CD8-positive, alpha-beta memory T cell (primary cell): ENCODE data around the gene MTM1. TPM values are rescaled to one million over a fixed set of nuclear protein-coding genes. Genes with fewer than 3 reads are reported as not detected.

Experiments used
- CTCF ChIA-PET: fragments of 350-600 bp; sonication (Branson Sonifier 250); formaldehyde crosslinking; loops from one replicate; lab custom pipeline; 2021; ENCODE audit warnings: antibody characterized with exemption; lab: Charles Lee
- POLR2A ChIA-PET: fragments of 350-600 bp; sonication (Branson Sonifier 250); formaldehyde crosslinking; loops from one replicate; lab custom pipeline; 2021; ENCODE audit warnings: antibody characterized with exemption; lab: Charles Lee
- DNase-seq, 5 donors: peaks; one replicate each; pipeline versions ENCODE4 v3.0.0 to v3.0.0-alpha.2; 2020 to 2022; ENCODE audit warnings: mixed read lengths in 1 of 5
- H3K27ac ChIP-seq: one replicate; pipeline ENCODE4 v1.7.0; 2013; ENCODE audit warnings: low read depth, mild to moderate bottlenecking, low read length, moderate library complexity
- H3K27me3 ChIP-seq: 2 replicates; pipeline ENCODE4 v1.7.0; 2013; ENCODE audit warnings: low read length, mild to moderate bottlenecking; ENCODE audit not compliant: insufficient read depth, poor library complexity, severe bottlenecking
- H3K36me3 ChIP-seq: 2 replicates; pipeline ENCODE4 v1.7.0; 2013; ENCODE audit warnings: mild to moderate bottlenecking, low read length, moderate library complexity; ENCODE audit not compliant: insufficient read depth
- H3K4me1 ChIP-seq: 2 replicates; pipeline ENCODE4 v1.7.0; 2013; ENCODE audit warnings: mild to moderate bottlenecking, low read length, moderate library complexity; ENCODE audit not compliant: insufficient read depth
- H3K4me3 ChIP-seq: 2 replicates; pipeline ENCODE4 v1.7.0; 2013; ENCODE audit warnings: mild to moderate bottlenecking, low read length
- H3K9me3 ChIP-seq: 2 replicates; pipeline ENCODE4 v1.7.0; 2013; ENCODE audit warnings: mild to moderate bottlenecking, low read length
- H3K27ac Mint-ChIP-seq, 8 donors: one replicate each; pipeline ENCODE4 v1.8.0; 2020 to 2021; ENCODE audit warnings: mixed read lengths in 8 of 8, mild to moderate bottlenecking in 6 of 8, inconsistent platforms in 3 of 8, moderate library complexity in 3 of 8
- H3K27me3 Mint-ChIP-seq, 2 donors: one replicate each; pipeline ENCODE4 v1.8.0; 2020 to 2021; ENCODE audit warnings: mixed read lengths in 2 of 2, mild to moderate bottlenecking in 1 of 2, moderate library complexity in 1 of 2
- H3K36me3 Mint-ChIP-seq, 3 donors: one replicate each; pipeline ENCODE4 v1.8.0; 2020 to 2021; ENCODE audit warnings: mixed read lengths in 3 of 3, inconsistent platforms in 1 of 3, mild to moderate bottlenecking in 1 of 3
- H3K4me1 Mint-ChIP-seq, 3 donors: one replicate each; pipeline ENCODE4 v1.8.0; 2020 to 2021; ENCODE audit warnings: mixed read lengths in 3 of 3, inconsistent platforms in 1 of 3, mild to moderate bottlenecking in 1 of 3
- H3K4me3 Mint-ChIP-seq, 7 donors: one replicate each; pipeline ENCODE4 v1.8.0; 2020 to 2021; ENCODE audit warnings: mixed read lengths in 7 of 7, mild to moderate bottlenecking in 6 of 7, moderate library complexity in 4 of 7, inconsistent platforms in 2 of 7
- H3K9me3 Mint-ChIP-seq, 5 donors: one replicate each; pipeline ENCODE4 v1.8.0; 2020 to 2022; ENCODE audit warnings: mixed read lengths in 5 of 5, mild to moderate bottlenecking in 3 of 5, moderate library complexity in 2 of 5, inconsistent platforms in 1 of 5
- polyA plus RNA-seq: library from polyadenylated mRNA; unstranded; fragments of 300-500 nt; fragmentation: Illumina TruSeq; gene quantifications from one replicate; pipeline ENCODE4 v1.2.3, GENCODE V29; 2021
- total RNA-seq, 2 experiments: library from RNA; stranded (reverse); gene quantifications; one replicate each; pipeline ENCODE4 v1.2.3, GENCODE V29; 2021

MTM1 gene
- total and polyA plus RNA-seq, 3 experiments from 2014 or later, result 13.6 to 19.5 (median 16.6) TPM

GRCh38 chrX:150701377-150701776 lies 133.0 kb downstream of the MTM1 start:
- H3K4me1 Mint-ChIP-seq, result peaks cover 28 to 70% (median 45%) of the 10 kb centered on the region in 3 donors
- POLR2A ChIA-PET, result interaction anchor here (2.6 kb wide), 1 partner anchor 9 kb away, joined by 12 read pairs; the partner anchor contains the start of gene MTMR1
- peak overlapping the region in 1 of 8 donors; percentile 26 for H3K27ac Mint-ChIP-seq

GRCh38 chrX:150702966-150703694 lies 134.7 kb downstream of the MTM1 start:
- CTCF ChIA-PET, result interaction anchor here (0.7 to 1.4 kb wide), 2 partner anchors 19 to 20 kb away, joined by 3 to 5 read pairs; no protein-coding TSS in a partner anchor

More at GRCh38 chrX:150701377-150701776, 133.0 kb downstream of the MTM1 start:
- H3K27ac ChIP-seq, result no peak overlapping the region
- no peaks in the 10 kb centered on the region for H3K27me3 ChIP-seq
- no peak overlapping the region for H3K4me3 ChIP-seq
- no peak overlapping the region for H3K4me3 Mint-ChIP-seq
- H3K36me3 Mint-ChIP-seq, result peaks cover 5 to 56% (median 7%) of the 10 kb centered on the region in 3 donors
- peaks cover 0 to 3% of the 10 kb centered on the region in 2 donors for H3K27me3 Mint-ChIP-seq
- no peaks in the 10 kb centered on the region for H3K9me3 Mint-ChIP-seq
- CTCF ChIA-PET, result interaction anchor here (2.6 kb wide), 1 partner anchor 18 kb away, joined by 9 read pairs; no protein-coding TSS in a partner anchor
- peaks cover under 1% of the 10 kb centered on the region for H3K36me3 ChIP-seq
- peaks cover 12% of the 10 kb centered on the region for H3K4me1 ChIP-seq
- no peaks in the 10 kb centered on the region for H3K9me3 ChIP-seq
- no peak for DNase-seq

GRCh38 chrX:150703695-150703974 lies 135.2 kb downstream of the MTM1 start:
- Histone ChIP-seq H3K4me3 (no peak overlapping the region), H3K36me3 (peaks cover 4% of the 10 kb centered on the region), H3K4me1 (no peaks in the 10 kb centered on the region), H3K9me3 (no peaks in the 10 kb centered on the region), H3K27ac (no peak overlapping the region), H3K27me3 (no peaks in the 10 kb centered on the region)
- ChIA-PET CTCF (interaction anchor here (0.7 kb wide), 1 partner anchor 20 kb away, joined by 3 read pairs; no protein-coding TSS in a partner anchor), POLR2A (interaction anchor here (2.6 kb wide), 1 partner anchor 11 kb away, joined by 12 read pairs; the partner anchor contains the start of gene MTMR1)
- Mint-ChIP-seq H3K4me1 (peaks cover 19 to 65% (median 43%) of the 10 kb centered on the region in 3 donors), H3K4me3 (no peak overlapping the region), H3K27me3 (peaks cover 0 to 5% of the 10 kb centered on the region in 2 donors), H3K36me3 (peaks cover 5 to 68% (median 10%) of the 10 kb centered on the region in 3 donors), H3K9me3 (no peaks in the 10 kb centered on the region), H3K27ac (peak overlapping the region in 1 of 8 donors; percentile 37)
- DNase-seq, result no peak

More at GRCh38 chrX:150702966-150703694, 134.7 kb downstream of the MTM1 start:
- peaks cover 0 to 3% of the 10 kb centered on the region in 2 donors for H3K27me3 Mint-ChIP-seq
- Histone ChIP-seq H3K9me3 (no peaks in the 10 kb centered on the region), H3K27ac (no peak overlapping the region), H3K4me3 (no peak overlapping the region), H3K27me3 (no peaks in the 10 kb centered on the region), H3K4me1 (no peaks in the 10 kb centered on the region), H3K36me3 (peaks cover 4% of the 10 kb centered on the region)
- H3K9me3 Mint-ChIP-seq, result no peaks in the 10 kb centered on the region
- no peak overlapping the region for H3K4me3 Mint-ChIP-seq
- peaks cover 19 to 63% (median 43%) of the 10 kb centered on the region in 3 donors for H3K4me1 Mint-ChIP-seq
- peak overlapping the region in 4 of 8 donors; percentile 0 to 54 (median 36) for H3K27ac Mint-ChIP-seq
- DNase-seq, result no peak
- POLR2A ChIA-PET, result interaction anchor here (2.6 kb wide), 1 partner anchor 11 kb away, joined by 12 read pairs; the partner anchor contains the start of gene MTMR1
- H3K36me3 Mint-ChIP-seq, result peaks cover 5 to 66% (median 10%) of the 10 kb centered on the region in 3 donors

GRCh38 chrX:150704030-150704613 lies 135.7 kb downstream of the MTM1 start:
- no peak overlapping the region for H3K4me3 ChIP-seq
- no peaks in the 10 kb centered on the region for H3K9me3 ChIP-seq
- peaks cover 5 to 68% (median 10%) of the 10 kb centered on the region in 3 donors for H3K36me3 Mint-ChIP-seq
- peak overlapping the region in 4 of 8 donors; percentile 6 to 88 (median 37) for H3K27ac Mint-ChIP-seq
- POLR2A ChIA-PET, result interaction anchor here (2.6 kb wide), 1 partner anchor 12 kb away, joined by 12 read pairs; the partner anchor contains the start of gene MTMR1
- peaks cover 0 to 6% of the 10 kb centered on the region in 2 donors for H3K27me3 Mint-ChIP-seq
- DNase-seq, result no peak
- peaks cover 19 to 65% (median 43%) of the 10 kb centered on the region in 3 donors for H3K4me1 Mint-ChIP-seq
- H3K4me1 ChIP-seq, result no peaks in the 10 kb centered on the region
- CTCF ChIA-PET, result interaction anchor here (0.7 kb wide), 1 partner anchor 21 kb away, joined by 3 read pairs; no protein-coding TSS in a partner anchor
- H3K9me3 Mint-ChIP-seq, result no peaks in the 10 kb centered on the region
- H3K27ac ChIP-seq, result no peak overlapping the region
- H3K27me3 ChIP-seq, result no peaks in the 10 kb centered on the region
- no peak overlapping the region for H3K4me3 Mint-ChIP-seq
- H3K36me3 ChIP-seq, result peaks cover 4% of the 10 kb centered on the region

- no peaks in the 10 kb centered on the region for H3K9me3 ChIP-seq
- H3K27ac ChIP-seq, result no peak overlapping the region
- Mint-ChIP-seq H3K4me1 (peaks cover 20 to 67% (median 54%) of the 10 kb centered on the region in 3 donors), H3K9me3 (no peaks in the 10 kb centered on the region), H3K27ac (peak overlapping the region in 1 of 8 donors; percentile 73), H3K36me3 (peaks cover 0 to 16% (median 2%) of the 10 kb centered on the region in 3 donors), H3K27me3 (peaks cover 0 to 6% of the 10 kb centered on the region in 2 donors), H3K4me3 (no peak overlapping the region)
- no peak overlapping the region for H3K4me3 ChIP-seq
- no peaks in the 10 kb centered on the region for H3K27me3 ChIP-seq
- no peaks in the 10 kb centered on the region for H3K36me3 ChIP-seq
- ChIA-PET CTCF (no interaction called here), POLR2A (no interaction called here)
- DNase-seq, result no peak
- no peaks in the 10 kb centered on the region for H3K4me1 ChIP-seq
These were observed 144.2 kb downstream of the MTM1 start for GRCh38 chrX:150712619-150713018.

- POLR2A ChIA-PET, result interaction anchor here (1.0 kb wide), 1 partner anchor 21 kb away, joined by 3 read pairs; no protein-coding TSS in a partner anchor
These were observed 146.8 kb downstream of the MTM1 start for GRCh38 chrX:150715184-150715583.

GRCh38 chrX:150719621-150720020 lies 151.2 kb downstream of the MTM1 start:
- no peak overlapping the region for H3K27ac Mint-ChIP-seq
- peaks cover 0 to 44% (median 3%) of the 10 kb centered on the region in 3 donors for H3K36me3 Mint-ChIP-seq
- Histone ChIP-seq H3K9me3 (no peaks in the 10 kb centered on the region), H3K4me3 (no peak overlapping the region), H3K27me3 (no peaks in the 10 kb centered on the region), H3K27ac (no peak overlapping the region), H3K4me1 (no peaks in the 10 kb centered on the region), H3K36me3 (no peaks in the 10 kb centered on the region)
- H3K27me3 Mint-ChIP-seq, result no peaks in the 10 kb centered on the region
- H3K9me3 Mint-ChIP-seq, result no peaks in the 10 kb centered on the region
- H3K4me1 Mint-ChIP-seq, result peaks cover 20 to 53% (median 44%) of the 10 kb centered on the region in 3 donors
- POLR2A ChIA-PET, result no interaction called here
- DNase-seq, result no peak
- no peak overlapping the region for H3K4me3 Mint-ChIP-seq
- CTCF ChIA-PET, result interaction anchor here (0.6 to 2.1 kb wide), 2 partner anchors 26 to 36 kb away, joined by 3 to 7 read pairs; no protein-coding TSS in a partner anchor

More at GRCh38 chrX:150715184-150715583, 146.8 kb downstream of the MTM1 start:
- Mint-ChIP-seq H3K27me3 (no peaks in the 10 kb centered on the region), H3K4me1 (peaks cover 13 to 53% (median 44%) of the 10 kb centered on the region in 3 donors), H3K36me3 (peaks cover 0 to 19% (median 0%) of the 10 kb centered on the region in 3 donors), H3K9me3 (no peaks in the 10 kb centered on the region), H3K4me3 (no peak overlapping the region), H3K27ac (peak overlapping the region in 4 of 8 donors; percentile 7 to 37 (median 30))
- no peak overlapping the region for H3K27ac ChIP-seq
- CTCF ChIA-PET, result interaction anchor here (0.9 to 1.9 kb wide), 5 partner anchors 19 to 775 kb away, joined by 3 to 12 read pairs (median 4); no protein-coding TSS in a partner anchor
- no peaks in the 10 kb centered on the region for H3K36me3 ChIP-seq
- H3K9me3 ChIP-seq, result no peaks in the 10 kb centered on the region
- no peak for DNase-seq
- H3K4me1 ChIP-seq, result no peaks in the 10 kb centered on the region
- H3K27me3 ChIP-seq, result no peaks in the 10 kb centered on the region
- no peak overlapping the region for H3K4me3 ChIP-seq
